HepG2 (cell line): ENCODE results near the gene GGT1.
"Not testable (repeated sequence)": the region's sequence is repeated elsewhere in the genome, so short reads cannot be mapped to it uniquely, and the experiment has no call there.

Source experiments
- JUND ChIP-seq: sonication (generic); formaldehyde crosslinking; IDR thresholded peaks from 2 replicates; pipeline ENCODE4 v1.8.0; 2022; ENCODE audit warnings: mild to moderate bottlenecking, missing genetic modification reagents
- PITX1 ChIP-seq: sonication (generic); formaldehyde crosslinking; IDR thresholded peaks from 2 replicates; pipeline ENCODE4 v1.5.1; 2020; ENCODE audit warnings: mild to moderate bottlenecking, missing genetic modification reagents
- RXRA ChIP-seq: sonication (generic); formaldehyde crosslinking; IDR thresholded peaks from 2 replicates; pipeline ENCODE4 v1.5.1; 2020; ENCODE audit warnings: missing genetic modification reagents
- TFE3 ChIP-seq: IDR thresholded peaks from 2 replicates; pipeline ENCODE4 v1.6.1; 2016
- ZFAT ChIP-seq: sonication (generic); formaldehyde crosslinking; conservative IDR thresholded peaks from 2 replicates; pipeline ENCODE4 v1.8.1; 2023; ENCODE audit warnings: missing genetic modification reagents, inconsistent platforms
- TF ChIP-seq, protein P1 (sequence below): sonication (generic); formaldehyde crosslinking; IDR thresholded peaks from 2 replicates; pipeline ENCODE4 v1.8.0; 2022; ENCODE audit warnings: missing genetic modification reagents, mild to moderate bottlenecking, borderline replicate concordance
- TF ChIP-seq, protein P2 (sequence below): IDR thresholded peaks from 2 replicates; pipeline ENCODE4 v1.6.1; 2016; ENCODE audit warnings: low read depth

DNA sequence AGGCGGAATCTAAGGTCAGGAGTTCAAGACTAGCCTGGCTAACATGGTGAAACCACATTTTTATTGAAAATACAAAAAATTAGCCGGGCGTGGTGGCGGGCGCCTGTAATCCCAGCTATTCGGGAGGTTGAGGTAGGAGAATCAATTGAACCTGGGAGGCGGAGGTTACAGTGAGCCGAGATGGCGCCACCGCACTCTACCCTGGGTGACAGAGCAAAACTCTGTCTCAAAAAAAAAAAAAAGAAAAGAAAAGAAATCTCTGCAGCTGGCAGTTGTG lies 9.5 kb upstream of the GGT1 start:
- not testable (repeated sequence) for TF ChIP-seq JUND (CRISPR knock-in tag); TFE3 (CRISPR knock-in tag); RXRA; PITX1 (CRISPR knock-in tag); ZFAT
- TF ChIP-seq, protein P1, sequence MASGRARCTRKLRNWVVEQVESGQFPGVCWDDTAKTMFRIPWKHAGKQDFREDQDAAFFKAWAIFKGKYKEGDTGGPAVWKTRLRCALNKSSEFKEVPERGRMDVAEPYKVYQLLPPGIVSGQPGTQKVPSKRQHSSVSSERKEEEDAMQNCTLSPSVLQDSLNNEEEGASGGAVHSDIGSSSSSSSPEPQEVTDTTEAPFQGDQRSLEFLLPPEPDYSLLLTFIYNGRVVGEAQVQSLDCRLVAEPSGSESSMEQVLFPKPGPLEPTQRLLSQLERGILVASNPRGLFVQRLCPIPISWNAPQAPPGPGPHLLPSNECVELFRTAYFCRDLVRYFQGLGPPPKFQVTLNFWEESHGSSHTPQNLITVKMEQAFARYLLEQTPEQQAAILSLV: not testable (repeated sequence)
- TF ChIP-seq, protein P2, sequence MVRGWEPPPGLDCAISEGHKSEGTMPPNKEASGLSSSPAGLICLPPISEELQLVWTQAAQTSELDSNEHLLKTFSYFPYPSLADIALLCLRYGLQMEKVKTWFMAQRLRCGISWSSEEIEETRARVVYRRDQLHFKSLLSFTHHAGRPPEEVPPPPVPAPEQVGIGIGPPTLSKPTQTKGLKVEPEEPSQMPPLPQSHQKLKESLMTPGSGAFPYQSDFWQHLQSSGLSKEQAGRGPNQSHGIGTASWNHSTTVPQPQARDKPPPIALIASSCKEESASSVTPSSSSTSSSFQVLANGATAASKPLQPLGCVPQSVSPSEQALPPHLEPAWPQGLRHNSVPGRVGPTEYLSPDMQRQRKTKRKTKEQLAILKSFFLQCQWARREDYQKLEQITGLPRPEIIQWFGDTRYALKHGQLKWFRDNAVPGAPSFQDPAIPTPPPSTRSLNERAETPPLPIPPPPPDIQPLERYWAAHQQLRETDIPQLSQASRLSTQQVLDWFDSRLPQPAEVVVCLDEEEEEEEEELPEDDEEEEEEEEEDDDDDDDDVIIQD (CRISPR knock-in tag): not testable (repeated sequence)
